Neural progenitor cell (in vitro differentiated cells): Measurements from ENCODE around the gene NDUFS8.

Source experiments
- EZH2phosphoT487 ChIP-seq: fragments of 200-600 bp; sonication (generic); IDR thresholded peaks from 2 replicates; pipeline ENCODE4 v1.6.1; 2017; ENCODE audit warnings: antibody characterized with exemption
- TF ChIP-seq, protein P1 (sequence below): fragments of 200-600 bp; sonication (generic); IDR thresholded peaks from 2 replicates; pipeline ENCODE4 v1.5.1; 2017; ENCODE audit warnings: antibody characterized with exemption, mild to moderate bottlenecking

DNA sequence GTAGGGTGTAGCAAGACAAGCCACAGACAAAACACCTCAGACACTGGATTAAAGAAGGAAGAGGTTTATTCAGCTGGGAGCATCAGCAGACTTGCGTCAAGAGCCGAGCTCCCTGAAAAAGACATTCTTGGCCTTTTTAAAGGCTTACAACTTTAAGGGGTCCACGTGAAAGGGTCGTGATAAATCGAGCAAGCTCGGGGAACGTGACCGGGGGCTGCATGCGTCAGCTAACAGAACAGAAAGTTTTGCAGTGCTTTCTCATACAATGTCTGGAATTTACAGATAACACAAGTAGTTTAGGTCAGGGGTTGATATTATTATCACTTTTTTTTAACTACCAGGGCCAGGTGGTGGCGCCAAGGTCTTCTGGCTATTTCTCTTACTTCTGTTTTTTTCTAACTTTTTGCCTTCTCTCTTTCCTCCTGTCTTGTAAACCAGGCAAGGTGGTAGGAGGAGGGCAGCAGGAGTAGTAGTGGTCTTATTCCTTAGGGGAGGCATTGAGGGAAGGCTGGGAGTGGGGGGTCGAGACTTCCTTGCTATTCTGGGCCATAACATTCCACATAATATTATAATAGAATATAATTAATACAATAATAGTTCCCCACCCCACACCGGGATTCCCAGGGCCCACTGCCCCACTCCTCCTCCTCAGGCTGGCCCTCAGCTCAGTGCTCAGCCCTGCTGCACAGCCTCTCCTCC is 20.9 kb upstream of the NDUFS8 start:
- TF ChIP-seq, protein P1, sequence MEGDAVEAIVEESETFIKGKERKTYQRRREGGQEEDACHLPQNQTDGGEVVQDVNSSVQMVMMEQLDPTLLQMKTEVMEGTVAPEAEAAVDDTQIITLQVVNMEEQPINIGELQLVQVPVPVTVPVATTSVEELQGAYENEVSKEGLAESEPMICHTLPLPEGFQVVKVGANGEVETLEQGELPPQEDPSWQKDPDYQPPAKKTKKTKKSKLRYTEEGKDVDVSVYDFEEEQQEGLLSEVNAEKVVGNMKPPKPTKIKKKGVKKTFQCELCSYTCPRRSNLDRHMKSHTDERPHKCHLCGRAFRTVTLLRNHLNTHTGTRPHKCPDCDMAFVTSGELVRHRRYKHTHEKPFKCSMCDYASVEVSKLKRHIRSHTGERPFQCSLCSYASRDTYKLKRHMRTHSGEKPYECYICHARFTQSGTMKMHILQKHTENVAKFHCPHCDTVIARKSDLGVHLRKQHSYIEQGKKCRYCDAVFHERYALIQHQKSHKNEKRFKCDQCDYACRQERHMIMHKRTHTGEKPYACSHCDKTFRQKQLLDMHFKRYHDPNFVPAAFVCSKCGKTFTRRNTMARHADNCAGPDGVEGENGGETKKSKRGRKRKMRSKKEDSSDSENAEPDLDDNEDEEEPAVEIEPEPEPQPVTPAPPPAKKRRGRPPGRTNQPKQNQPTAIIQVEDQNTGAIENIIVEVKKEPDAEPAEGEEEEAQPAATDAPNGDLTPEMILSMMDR = no peak
- TF ChIP-seq EZH2phosphoT487 = no peak
